GM18519 (cell line): ENCODE data around the gene SPINK1.
"Not testable (repeated sequence)": the region's sequence is repeated elsewhere in the genome, so short reads cannot be mapped to it uniquely, and the experiment has no call there.

Source experiments
- ATAC-seq: cut with Tn5 transposase; IDR thresholded peaks from one replicate; pipeline ENCODE4 v1.9.1; 2021; ENCODE audit warnings: mild to moderate bottlenecking, moderate library complexity; ENCODE audit not compliant: unreplicated experiment, low FRiP score

SPINK1 gene, protein sequence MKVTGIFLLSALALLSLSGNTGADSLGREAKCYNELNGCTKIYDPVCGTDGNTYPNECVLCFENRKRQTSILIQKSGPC

DNA sequence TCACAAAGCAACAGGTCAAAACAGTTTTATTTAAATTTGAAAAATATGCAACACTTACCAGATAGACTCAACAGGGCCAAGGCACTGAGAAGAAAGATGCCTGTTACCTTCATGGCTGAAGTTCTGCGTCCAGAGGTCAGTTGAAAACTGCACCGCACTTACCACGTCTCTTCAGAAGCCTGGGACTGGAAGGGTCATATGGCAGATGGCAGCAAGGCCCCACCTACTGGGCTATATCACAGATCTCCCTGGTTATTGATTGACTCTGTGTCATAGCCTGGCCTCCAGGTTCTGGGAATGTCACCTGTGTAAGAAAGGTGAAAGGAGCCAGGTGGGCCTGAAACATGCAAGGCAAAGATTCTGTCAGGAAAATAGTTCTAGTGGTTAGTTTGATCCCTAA is at the start of gene SPINK1:
Gene SPINK1, minus strand, starts transcription at position 207 of the 400 bp plus-strand sequence. Its CDS starts 94 bp downstream, at position 113.
- ATAC-seq = no peak

DNA sequence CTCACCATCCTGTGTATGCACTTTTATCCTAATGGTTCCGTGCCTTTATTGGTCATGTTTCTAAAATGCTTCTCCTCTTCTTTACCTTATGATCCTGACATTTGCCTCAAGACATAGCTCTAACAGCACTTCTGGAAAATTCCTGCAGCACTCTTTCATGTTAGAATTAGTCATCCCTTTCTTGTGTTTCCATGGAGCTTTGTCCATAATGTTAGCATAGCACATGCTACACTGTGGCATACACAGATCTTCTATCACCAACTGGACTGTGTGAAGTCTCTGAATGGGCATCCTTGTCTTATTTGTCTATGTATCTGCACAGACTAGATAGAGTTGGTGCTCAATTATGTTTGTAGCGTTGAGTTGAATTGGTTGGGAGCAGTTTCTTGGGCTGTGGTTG is 49.0 kb upstream of the SPINK1 start:
- ATAC-seq = no peak

DNA sequence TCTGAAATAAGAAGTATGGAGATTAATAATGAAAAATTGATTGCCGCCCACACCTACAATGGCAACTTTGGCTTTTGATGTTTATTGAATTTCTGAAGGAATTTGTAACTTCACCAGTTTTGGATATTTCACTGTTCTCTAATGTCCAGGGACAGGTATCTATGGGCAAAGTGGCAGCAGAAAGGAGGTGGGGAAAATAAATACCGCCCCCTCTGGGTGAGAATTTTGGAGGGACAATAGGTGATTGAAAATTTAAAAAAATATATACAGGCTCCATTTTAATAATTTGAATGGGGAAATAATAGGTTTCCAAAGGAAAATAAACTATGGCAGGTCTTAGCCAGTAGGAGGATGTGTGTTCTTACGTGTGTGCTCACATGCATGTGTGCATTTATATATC is 48.3 kb upstream of the SPINK1 start:
- ATAC-seq = no peak

DNA sequence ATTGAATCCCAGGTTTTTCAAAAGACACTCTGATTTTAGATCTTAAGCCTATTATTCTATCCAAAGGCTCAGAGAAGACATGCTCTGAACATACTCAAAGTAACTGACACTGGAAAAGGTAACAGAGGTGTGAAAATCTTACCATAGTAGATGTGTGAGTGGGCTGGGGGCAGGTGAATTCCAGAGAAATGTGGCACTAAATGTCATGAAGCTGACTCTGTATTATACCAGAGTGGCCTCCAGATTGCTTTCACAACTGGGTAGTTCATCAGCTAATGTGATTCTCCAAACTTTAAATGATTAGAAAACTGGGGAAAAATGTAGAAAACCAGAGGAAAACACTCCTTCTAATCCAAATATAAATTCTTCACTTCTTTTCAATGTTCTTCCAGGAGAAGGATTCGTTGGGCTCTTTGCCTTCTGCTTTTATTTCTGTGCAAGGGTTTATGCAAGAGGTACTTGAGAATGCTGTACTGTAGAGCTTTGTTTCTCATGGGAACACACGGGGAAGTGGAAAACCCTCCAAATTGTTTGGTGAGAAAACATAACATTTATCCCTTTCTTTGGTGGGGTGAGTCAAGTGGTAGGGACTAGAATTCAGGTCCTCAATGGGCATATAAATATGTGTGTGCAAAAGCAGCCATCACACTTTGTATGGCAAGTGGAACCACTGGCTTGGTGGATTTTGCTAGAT is 46.7 kb upstream of the SPINK1 start, which contains the start of gene SCGB3A2:
Gene SCGB3A2, plus strand, starts transcription at position 646 of the 694 bp plus-strand sequence. CDS start 93 bp downstream, outside the sequence.
- no peak for ATAC-seq

DNA sequence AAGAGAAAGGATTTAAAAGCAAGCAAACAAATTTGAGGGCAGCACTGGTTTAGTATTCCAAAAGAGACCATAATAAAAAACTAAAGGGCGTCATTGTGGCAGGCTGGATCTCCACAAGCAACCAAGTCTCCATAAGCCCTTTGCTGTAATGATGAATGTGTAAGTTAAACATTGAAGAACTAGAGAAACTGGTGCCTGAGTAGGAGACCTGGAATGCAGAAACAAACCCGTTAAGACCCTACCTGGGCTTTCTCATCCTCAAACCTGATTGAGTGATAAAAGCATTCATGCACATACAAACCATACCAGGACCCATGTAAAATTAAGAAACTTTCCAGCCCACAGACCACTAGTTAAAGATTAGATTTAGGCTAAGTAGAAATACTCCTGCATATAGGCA is 45.2 kb upstream of the SPINK1 start:
- no peak for ATAC-seq

DNA sequence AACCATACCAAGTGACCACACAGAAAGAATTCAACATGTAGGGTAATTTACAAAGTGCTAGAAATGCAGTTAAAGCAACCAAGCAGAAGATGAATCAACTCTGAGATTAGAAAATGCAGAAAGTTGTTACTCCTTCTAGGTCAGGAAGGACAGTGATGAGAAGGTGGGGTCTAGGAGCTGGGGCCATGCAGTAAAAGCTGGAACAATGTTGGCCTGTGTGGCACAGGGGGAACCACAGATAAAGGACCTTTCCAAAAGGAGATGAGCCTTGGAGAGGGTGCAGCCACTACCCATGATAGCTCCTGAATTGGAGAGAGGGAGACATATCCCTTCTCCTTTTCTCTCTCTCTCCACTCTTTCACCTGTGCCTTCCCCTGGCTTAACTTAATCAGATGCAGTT is 44.7 kb upstream of the SPINK1 start:
- no peak for ATAC-seq

DNA sequence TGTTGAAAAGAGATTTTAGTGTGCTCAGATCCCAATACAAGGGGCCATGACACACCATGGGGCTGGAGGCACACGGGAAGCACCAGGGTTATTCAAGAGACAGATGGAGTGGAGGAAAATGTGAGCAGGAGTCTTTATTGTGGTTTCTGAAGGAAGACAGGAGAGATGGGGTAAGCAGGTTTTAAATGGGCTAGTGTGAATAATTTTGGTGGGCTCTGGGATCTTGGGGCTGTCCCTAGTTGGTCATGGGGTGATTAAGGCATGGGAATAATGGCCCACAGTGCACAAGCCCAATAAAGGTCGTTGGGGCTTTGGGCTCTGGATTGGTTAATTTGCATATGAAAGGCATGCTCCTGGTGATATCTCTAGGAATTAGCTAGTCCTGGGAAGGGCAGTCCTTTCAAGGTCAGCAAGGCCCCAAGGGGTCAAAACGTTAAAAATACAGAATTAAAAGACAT is 43.5 kb upstream of the SPINK1 start:
- no peak for ATAC-seq

DNA sequence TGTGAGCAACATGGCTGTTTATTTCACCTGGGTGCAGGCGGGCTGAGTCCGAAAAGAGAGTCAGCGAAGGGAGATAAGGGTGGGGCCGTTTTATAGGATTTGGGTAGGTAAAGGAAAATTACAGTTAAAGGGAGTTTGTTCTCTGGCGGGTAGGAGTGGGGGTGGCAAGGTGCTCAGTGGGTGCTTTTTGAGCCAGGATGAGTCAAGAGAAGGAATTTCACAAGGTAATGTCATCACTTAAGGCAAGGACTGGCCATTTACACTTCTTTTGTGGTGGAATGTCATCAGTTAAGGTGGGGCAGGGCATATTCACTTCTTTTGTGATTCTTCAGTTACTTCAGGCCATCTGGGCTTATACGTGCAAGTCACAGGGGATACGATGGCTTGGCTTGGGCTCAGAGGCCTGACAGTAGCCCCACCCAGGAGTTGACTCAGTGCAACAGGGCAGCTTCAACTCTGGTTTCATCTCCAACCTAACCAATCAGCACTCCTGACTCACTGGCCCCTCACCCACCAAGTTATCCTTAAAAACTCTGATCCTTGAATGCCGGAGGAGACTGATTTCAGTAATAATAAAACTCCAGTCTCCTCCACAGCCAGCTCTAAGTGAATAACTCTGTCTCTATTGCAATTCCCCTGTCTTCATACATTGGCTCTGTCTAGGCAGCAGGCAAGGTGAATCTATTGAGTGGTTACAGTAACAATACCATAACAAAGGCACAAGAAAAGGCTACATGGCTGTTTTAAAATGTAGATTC is 42.8 kb upstream of the SPINK1 start:
- ATAC-seq = not testable (repeated sequence)

DNA sequence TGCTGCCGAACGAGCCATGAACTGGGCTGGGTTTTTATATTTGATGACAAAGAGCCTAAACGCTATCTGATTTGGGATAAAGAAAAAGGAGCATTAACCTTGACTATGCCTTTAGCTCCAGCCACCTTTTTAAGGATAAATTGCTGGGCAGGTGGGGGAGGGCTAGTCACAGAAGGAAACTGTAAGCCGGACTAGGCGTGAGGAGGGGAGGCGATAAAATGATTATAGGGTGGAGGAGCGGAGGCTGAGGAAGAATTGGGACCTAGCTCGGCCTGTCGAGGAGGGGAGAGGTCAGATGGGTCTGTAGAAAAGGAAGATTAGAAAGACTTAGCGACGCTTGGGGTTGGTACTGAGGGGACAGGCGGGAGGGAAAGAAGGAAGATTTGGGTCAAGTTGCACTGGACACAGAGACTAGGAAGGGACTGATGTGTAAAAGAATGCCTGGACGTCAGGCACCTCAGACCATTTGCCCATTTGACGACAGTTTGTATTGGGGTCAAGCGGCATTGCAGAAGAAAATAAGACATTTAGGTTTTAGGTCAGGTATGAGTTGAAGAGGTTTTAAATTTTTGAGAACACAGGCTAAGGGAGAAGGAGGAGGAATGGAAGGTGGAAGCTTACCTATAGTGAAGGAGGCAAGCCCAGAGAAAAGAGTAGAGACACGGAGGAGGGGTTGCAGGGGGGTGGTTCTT is 41.4 kb upstream of the SPINK1 start:
- not testable (repeated sequence) for ATAC-seq

DNA sequence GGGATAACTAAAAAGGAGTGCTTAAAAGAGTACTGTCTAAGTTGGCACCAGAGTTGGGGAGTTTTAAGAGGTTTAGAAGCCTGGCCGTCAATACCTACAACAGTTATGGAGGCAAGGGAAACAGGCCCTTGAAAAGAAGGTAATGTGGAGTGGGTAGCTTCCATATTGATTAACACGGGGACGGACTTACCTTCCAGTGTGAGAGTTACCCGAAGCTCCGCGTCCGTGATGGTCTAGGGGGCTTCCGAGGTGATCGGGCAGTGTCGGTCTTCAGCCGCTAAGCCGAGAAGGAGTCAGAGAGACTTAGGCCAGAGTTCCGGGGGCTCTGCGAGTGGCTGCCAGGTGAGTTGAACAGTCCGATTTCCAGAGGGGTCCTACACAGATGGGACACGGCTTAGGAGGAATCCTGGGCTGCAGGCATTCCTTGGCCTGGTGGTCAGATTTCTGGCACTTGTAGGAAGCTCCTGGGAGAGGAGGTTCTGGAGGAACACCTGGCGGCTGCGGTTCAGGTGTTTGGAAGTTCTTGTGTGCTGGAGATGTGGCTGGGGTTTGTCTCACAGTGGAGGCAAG is 40.6 kb upstream of the SPINK1 start:
- not testable (repeated sequence) for ATAC-seq

DNA sequence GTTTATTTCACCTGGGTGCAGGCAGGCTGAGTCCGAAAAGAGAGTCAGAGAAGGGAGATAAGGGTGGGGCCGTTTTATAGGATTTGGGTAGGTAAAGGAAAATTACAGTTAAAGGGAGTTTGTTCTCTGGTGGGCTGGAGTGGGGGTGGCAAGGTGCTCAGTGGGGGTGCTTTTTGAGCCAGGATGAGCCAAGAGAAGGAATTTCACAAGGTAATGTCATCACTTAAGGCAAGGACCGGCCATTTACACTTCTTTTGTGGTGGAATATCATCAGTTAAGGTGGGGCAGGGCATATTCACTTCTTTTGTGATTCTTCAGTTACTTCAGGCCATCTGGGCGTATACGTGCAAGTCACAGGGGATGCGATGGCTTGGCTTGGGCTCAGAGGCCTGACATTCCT is 38.4 kb upstream of the SPINK1 start:
- not testable (repeated sequence) for ATAC-seq

DNA sequence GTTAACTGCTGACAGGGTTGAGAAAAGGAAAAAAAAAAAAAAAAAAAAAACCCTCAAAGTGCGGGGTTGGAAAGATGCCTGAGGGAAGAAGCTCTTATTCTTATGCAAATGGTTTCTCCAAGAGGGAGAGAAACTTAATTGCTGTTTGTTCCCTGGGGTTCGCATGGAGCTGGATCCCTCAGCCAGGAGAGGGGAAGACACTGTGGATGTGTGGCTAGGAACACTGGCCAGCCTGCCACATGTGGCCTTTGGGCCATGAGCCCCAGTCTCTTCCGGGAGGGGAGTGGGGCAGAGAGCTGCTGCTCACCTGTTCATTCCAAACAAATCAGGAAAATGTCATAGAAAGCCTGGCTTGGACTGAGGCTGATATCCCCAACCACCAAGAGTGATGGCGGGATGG is 37.6 kb upstream of the SPINK1 start:
- ATAC-seq = no peak

DNA sequence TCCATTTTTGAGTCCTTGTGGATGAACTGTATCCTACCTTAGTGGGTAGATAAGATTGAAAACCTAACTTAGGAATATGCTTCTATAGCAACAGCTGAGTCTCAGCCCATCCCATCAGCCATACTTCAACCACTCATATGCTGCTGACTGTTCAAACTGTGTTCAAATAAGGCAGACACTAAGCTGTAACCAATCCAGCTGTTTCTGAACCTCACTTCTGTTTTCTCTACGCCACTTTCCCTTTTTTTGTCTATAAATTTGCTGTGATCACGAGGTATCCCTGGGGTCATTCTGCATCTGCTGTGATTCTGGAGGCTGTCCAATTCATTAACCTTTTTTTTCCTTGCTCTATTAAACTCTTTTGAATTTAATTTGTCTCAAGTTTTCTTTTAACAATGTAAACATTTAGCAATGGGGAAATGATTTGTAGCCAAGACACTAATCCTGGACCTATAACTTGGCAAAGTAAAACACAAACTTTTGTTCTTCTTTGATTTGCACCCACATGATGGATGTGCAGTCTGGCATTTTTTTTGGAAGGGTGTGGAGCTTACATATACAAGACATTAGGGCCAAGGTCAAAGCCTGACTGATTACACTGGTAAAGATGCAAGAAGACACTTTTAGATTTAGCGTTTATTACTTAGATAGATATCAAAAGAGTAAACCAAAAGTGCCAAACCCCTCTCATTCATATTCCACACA is 32.1 kb upstream of the SPINK1 start:
- ATAC-seq = no peak

DNA sequence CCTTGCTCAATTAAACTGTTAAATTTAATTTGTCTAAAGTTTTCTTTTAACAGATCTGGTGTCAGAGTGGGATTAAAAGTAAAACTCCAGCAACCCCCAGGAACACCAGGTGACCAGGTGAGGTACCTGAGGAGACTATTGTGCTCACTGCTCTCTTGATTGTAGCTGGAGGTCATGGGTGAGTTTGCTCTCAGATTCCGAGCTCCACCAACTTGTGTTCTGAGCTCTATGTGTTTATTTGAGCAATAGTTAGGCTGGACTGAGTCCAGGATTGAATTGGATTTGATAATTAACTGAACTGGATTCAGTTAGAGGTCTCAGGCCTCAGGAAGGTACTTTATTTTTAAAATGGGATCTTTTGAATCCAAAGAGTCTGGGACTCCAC is 29.2 kb upstream of the SPINK1 start:
- ATAC-seq = no peak

DNA sequence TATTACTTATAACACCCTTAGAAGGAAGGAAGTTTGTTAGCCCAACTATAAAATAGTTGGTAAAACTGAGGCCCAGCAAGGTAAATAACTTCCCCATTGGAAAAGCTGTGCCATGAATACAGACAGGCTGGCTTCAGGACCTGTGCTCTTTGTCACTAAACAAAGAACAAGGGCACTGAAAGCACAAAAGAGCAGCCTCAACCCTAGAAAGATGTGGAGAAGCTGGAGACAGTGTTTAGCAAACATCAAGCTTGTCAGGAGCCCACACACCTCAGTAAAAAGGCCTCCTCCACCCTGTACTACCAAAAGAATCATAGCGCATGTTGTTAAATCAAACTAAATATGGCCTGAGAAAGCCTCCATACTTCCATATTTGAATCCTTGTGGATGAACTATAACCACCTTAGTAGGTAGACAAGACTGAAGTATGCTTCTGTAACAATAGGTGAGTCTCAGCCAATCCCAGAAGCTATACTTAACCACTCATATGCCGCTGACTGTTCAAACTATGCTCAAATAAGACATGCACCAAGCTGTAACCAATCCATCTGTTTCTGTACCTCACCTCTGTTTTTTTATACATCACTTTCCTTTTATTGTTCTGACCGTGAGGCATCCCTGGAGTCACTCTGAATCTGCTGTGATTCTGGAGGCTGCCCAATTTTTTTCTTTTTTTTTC is 28.6 kb upstream of the SPINK1 start:
- no peak for ATAC-seq

DNA sequence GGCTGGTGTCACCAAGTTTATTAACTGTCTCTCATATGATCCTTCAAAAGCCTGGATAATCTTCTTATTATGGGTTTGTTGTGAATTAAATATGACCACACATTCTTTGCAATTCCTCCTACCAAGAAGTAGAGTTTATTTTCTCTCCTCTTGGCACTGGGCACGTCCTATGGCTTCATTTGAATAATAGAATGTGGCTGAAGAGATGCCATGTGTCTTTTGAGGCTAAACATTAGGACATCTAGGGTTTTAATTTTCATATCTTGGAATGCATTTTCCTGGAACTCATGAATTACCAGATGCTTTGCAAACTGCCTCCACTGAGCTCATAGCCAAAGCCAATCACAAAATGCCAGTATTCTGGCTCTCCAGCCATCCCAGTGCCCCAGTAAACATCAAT is 27.1 kb upstream of the SPINK1 start:
- ATAC-seq = no peak

DNA sequence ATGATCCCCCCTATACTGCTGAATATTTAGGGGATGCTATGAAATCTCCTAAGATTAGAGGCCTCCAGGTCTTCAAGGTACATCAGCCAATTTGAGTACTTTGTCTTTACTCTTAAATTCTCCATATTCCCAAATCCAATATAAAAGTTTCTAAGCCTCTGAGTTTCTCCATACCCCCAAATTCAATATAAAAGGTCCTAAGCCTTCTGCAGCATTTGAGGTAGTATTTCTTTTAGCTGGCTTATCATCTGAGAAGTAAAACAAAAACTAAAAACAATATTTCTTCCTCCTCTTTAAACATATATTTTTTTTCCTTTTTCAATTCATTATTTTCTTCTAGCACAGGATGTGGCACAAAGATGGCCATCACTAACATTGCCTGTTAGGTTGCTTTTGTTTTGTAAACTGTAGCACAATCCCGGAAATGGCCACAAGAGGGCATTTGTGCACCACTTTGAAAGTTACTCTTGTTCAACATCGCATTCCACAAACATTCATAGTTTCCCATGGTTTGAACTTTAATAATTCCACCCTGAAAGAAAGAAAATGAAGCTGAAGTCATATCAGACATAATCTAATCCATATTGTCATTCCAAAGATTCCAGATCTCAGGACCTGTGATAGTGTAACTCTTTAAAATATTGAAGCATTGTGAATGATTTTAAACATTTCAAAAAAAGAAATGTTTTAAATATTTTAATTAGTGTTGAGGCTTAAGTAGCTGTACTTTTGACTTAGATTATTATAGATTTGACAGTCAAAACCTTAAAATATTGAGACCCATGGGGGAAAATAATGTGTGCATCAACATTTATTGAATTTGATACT is 26.0 kb upstream of the SPINK1 start:
- ATAC-seq = peak; percentile 83

DNA sequence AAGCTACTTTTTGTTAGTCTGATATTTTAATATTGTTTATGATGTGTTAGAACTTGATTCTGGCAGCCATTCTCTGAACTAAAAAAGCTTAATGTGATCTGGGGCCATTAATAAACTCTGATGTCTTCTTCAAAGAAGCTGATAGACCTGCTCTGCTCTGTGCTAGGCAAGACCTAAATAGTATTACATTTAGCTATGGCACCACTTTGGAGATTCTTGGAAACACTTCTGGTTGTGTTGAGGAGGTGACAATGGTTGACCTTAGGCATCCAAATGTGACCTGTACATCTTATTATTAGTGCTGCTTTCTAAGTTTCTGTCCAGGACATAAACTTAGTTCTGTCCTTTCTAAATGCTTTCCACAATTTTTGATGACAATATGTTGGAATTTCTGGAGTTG is 25.3 kb upstream of the SPINK1 start:
- no peak for ATAC-seq

DNA sequence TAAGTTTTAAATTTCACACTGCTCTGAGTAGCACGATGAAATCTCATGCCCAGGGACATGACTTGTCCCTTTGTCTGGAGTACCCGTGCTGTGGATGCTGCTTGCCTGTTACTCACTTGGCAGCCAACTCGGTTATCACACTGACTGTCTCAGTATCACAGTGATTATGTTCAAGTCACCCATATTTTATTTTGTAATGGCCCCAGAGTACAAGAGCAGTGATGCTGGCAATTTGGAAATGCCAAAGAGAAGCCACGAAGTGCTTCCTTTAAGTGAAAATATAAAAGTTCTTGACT is 24.3 kb upstream of the SPINK1 start:
- ATAC-seq = no peak
